Measurements from ENCODE around the gene HDAC4. TPM values are rescaled to one million over a fixed set of nuclear protein-coding genes. Genes with fewer than 3 reads are reported as not detected.

The HDAC4 gene
- total RNA-seq, 1 donor from 2014 or later, result 7.8 TPM

DNA sequence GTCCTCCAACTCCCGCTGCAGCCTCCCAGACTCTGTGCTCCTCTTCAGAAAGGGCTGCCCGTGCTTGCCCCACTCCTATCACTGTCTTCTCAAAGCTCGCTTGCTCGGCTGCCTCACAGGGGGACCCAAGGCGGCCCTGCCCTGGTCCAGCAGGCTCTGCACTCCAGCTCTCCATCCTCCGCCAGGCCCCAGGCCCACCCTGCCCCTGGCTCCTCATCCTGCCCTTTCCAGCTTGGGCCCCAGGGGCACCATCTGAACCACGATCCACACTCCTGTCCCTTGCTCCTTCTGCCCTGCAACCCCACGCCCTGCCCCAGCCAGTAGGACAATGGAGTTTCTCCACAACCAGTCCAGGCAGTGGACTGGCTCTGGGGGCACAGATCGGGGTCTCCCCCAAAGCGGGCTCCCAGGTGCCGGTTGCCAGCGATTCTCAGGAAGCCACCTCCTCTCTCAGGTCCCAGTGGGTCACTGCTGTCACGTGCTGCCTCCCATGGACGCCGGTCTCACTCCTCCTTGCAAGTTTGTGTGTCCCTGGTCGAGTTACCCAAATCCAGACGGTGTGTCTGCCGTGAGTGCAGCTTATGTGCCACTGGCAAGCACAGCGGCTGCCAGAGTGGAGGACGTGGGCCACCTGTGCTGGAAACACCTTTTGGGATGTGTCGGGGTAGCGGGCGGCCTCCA is 238.5 kb downstream of the HDAC4 start:
- no peaks in the 10 kb centered on the region for H3K36me3 ChIP-seq (ENCODE audit: control insufficient read depth, insufficient read depth, low read length)
- TF ChIP-seq, protein P1, sequence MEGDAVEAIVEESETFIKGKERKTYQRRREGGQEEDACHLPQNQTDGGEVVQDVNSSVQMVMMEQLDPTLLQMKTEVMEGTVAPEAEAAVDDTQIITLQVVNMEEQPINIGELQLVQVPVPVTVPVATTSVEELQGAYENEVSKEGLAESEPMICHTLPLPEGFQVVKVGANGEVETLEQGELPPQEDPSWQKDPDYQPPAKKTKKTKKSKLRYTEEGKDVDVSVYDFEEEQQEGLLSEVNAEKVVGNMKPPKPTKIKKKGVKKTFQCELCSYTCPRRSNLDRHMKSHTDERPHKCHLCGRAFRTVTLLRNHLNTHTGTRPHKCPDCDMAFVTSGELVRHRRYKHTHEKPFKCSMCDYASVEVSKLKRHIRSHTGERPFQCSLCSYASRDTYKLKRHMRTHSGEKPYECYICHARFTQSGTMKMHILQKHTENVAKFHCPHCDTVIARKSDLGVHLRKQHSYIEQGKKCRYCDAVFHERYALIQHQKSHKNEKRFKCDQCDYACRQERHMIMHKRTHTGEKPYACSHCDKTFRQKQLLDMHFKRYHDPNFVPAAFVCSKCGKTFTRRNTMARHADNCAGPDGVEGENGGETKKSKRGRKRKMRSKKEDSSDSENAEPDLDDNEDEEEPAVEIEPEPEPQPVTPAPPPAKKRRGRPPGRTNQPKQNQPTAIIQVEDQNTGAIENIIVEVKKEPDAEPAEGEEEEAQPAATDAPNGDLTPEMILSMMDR (IDR thresholded peaks at IDR 0.05; ENCODE audit: insufficient read depth, low read length, poor library complexity, severe bottlenecking), result no peak
- no peak overlapping the region for H3K4me3 ChIP-seq (ENCODE audit: low read depth, low read length)
- H3K27me3 ChIP-seq (ENCODE audit: control insufficient read depth, insufficient read depth, low read length), result no peaks in the 10 kb centered on the region
- DNase-seq (ENCODE audit: low read depth), result no peak

DNA sequence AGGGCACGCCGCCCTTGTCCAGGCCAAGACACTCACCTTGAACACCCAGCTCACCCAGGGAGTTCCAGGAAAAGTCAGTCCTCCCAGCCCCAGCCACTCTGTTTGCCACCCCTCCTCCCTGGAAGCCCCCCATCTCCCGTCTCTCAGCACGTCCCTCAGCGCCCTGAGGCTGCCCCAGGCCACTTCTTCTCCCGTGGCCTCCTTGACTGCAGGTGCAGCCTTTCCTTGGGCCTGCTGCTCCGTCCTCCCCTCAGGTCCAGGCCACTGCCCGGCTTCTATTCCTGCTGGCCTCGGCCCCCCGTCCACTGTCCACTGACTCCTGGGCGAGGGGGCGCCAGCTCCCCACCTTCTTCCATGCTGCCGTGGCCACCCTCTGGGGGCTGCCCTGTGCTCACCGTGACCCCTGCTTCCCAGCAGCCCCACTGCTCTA is 239.1 kb downstream of the HDAC4 start:
- TF ChIP-seq, protein P1 (IDR thresholded peaks at IDR 0.05; ENCODE audit: insufficient read depth, low read length, poor library complexity, severe bottlenecking), result no peak
- H3K27me3 ChIP-seq (ENCODE audit: control insufficient read depth, insufficient read depth, low read length), result no peaks in the 10 kb centered on the region
- DNase-seq (ENCODE audit: low read depth), result no peak
- no peaks in the 10 kb centered on the region for H3K36me3 ChIP-seq (ENCODE audit: control insufficient read depth, insufficient read depth, low read length)
- no peak overlapping the region for H3K4me3 ChIP-seq (ENCODE audit: low read depth, low read length)

DNA sequence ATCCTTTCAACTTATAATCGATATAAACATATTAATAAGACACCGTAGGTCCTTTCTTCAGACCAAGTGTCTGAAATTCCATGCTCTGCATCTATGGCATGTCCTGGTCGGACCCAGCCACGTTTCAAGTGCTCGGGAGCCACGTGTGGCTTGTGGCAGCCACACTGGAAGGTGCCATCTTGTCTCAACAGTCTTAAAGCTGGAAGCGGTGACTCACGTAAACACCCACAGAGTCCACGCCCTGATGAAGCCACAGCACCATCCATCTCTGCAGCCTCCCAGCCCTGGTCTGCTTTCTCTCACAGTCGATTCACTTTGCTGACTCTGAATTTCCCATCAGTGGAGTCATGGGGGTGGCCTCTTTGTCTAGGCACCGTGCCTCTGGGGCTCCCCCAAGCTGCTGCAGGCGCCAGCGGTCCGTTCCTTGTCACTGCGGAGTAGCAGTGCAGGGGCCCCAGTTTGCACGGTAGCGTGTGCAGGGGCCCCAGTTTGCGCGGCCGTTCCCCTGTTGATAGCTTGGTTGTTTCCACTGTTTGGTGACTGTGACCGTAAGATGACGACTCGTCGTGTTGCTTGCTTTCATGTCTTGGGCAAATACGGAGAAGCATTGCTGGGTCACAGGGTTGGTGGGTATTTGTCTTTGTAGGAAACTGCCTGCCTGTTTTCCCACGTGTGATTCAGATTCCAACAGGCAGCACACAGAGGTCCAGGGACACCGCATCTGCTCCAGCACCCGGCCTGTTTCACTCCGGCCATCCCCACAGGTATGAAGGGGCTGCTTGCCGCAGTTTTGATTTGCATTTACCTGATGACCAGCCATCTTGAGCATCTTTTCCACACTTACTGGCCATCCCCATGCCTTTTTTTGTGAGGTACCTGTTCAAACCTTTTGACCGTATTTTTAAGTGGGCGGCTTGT is 240.3 kb downstream of the HDAC4 start:
- H3K4me3 ChIP-seq (ENCODE audit: low read depth, low read length), result no peak overlapping the region
- H3K27me3 ChIP-seq (ENCODE audit: control insufficient read depth, insufficient read depth, low read length), result no peaks in the 10 kb centered on the region
- DNase-seq (ENCODE audit: low read depth), result no peak
- TF ChIP-seq, protein P1 (IDR thresholded peaks at IDR 0.05; ENCODE audit: insufficient read depth, low read length, poor library complexity, severe bottlenecking), result no peak
- peaks cover 1% of the 10 kb centered on the region for H3K36me3 ChIP-seq (ENCODE audit: control insufficient read depth, insufficient read depth, low read length)

DNA sequence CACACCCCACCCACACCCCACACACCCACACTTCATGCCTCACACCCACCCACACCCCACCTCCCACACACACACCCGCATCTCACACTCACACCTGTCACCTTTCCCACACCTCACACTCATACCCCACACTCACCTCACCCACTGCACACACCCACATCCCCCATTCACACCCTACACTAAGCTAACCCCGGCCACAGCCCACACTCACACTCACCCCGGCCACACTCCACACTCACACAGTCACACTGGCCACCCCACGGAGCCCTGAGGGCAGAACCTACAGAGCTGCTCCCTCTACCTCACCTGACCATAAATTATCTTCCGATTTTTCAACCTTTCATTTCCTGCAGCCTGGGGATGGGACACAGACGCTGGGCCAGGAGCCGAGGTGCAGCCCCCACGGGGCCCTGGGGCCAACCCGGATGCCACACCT is 241.3 kb downstream of the HDAC4 start:
- DNase-seq (ENCODE audit: low read depth), result no peak
- peaks cover 1% of the 10 kb centered on the region for H3K36me3 ChIP-seq (ENCODE audit: control insufficient read depth, insufficient read depth, low read length)
- TF ChIP-seq, protein P1 (IDR thresholded peaks at IDR 0.05; ENCODE audit: insufficient read depth, low read length, poor library complexity, severe bottlenecking), result no peak
- no peak overlapping the region for H3K4me3 ChIP-seq (ENCODE audit: low read depth, low read length)
- no peaks in the 10 kb centered on the region for H3K27me3 ChIP-seq (ENCODE audit: control insufficient read depth, insufficient read depth, low read length)

DNA sequence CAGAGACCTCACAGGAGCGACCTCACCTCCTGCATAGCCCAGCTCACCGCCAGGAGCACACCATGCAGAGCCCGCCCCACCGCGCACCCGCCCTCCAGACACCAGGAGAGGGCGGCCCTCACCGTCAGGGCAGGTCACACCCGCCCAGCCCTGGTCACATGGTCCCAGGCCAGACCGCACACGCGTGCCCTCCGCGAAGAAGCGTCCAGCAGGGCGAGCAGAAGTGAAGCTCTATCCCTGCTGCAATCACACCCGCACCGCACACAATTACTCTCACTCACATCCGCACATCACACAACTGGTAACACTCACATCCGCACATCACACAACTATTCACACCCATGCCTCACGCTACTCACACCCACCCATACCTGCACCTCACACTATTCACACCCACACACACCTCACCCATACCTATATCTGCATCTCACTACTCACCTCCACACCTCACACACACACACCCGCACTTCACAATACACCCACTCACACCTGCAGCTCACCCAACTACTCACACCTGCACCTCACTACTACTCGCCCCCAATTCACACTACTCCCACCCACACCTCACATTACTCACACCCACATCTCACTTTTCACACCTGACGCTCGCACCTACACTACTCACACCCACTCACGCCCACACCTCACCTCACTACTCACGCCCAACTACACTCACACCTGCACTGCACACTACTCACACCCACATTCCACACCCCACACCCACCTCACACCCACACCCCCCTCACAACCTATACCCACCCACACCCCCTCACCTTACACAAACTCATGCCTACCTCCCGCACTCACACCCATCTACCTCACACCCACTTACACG is 242.0 kb downstream of the HDAC4 start:
- TF ChIP-seq, protein P1 (IDR thresholded peaks at IDR 0.05; ENCODE audit: insufficient read depth, low read length, poor library complexity, severe bottlenecking), result no peak
- no peaks in the 10 kb centered on the region for H3K27me3 ChIP-seq (ENCODE audit: control insufficient read depth, insufficient read depth, low read length)
- DNase-seq (ENCODE audit: low read depth), result no peak
- no peak overlapping the region for H3K4me3 ChIP-seq (ENCODE audit: low read depth, low read length)
- peaks cover 1% of the 10 kb centered on the region for H3K36me3 ChIP-seq (ENCODE audit: control insufficient read depth, insufficient read depth, low read length)

All from kidney epithelial cell (primary cell).